Nephron (organoid): Measurements from ENCODE around the gene USP46.

Experiments used
- H3K27ac Mint-ChIP-seq, 3 experiments: 2 replicates each; pipeline ENCODE4 v1.8.0; 2020; ENCODE audit warnings: mixed read lengths in 3 of 3, mild to moderate bottlenecking in 2 of 3, moderate library complexity in 1 of 3
- H3K27me3 Mint-ChIP-seq: 2 replicates; pipeline ENCODE4 v1.8.0; 2021; ENCODE audit warnings: low read depth, mild to moderate bottlenecking, moderate library complexity, mixed read lengths
- H3K36me3 Mint-ChIP-seq: 2 replicates; pipeline ENCODE4 v1.8.0; 2020; ENCODE audit warnings: low read depth, mixed read lengths
- H3K4me1 Mint-ChIP-seq: 2 replicates; pipeline ENCODE4 v1.8.0; 2020; ENCODE audit warnings: mixed read lengths
- H3K4me3 Mint-ChIP-seq, 3 experiments: 2 replicates each; pipeline ENCODE4 v1.8.0; 2020; ENCODE audit warnings: mild to moderate bottlenecking in 3 of 3, mixed read lengths in 3 of 3, moderate library complexity in 2 of 3
- H3K9me3 Mint-ChIP-seq: 2 replicates; pipeline ENCODE4 v1.8.0; 2020; ENCODE audit warnings: mixed read lengths
- TF ChIP-seq, protein P1 (sequence below), 3 experiments: fragments of 200-600 bp; sonication (generic); IDR thresholded peaks; one replicate each; pipeline ENCODE4 v1.5.0; 2021; ENCODE audit warnings: antibody characterized with exemption in 3 of 3; ENCODE audit not compliant: unreplicated experiment in 3 of 3

Gene USP46

GRCh38 chr4:52693492-52693891, 34.4 kb upstream of the USP46 start:
- no peak overlapping the region for H3K27ac Mint-ChIP-seq

DNA sequence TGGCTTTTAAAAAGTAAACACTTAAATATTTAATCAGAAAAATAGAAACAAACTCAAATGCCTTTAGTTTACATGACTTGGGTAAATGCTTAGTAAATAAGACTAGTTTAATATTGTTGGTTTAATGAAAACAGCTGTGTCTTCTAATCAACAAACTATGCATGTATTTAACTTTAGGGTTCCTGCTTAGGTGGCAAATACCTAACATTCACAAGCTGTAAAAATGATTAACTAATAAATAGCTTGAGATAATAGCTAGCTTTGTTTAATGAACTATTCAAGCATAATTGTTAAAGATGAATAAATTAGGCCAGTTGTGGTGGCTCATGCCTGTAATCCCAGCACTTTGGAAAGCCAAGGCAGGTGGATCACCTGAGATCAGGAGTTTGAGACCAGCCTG, 30.0 kb upstream of the USP46 start:
- Mint-ChIP-seq H3K4me3 (no peak overlapping the region), H3K4me1 (peaks cover 4% of the 10 kb centered on the region), H3K36me3 (peaks cover 10% of the 10 kb centered on the region), H3K9me3 (peaks cover 19% of the 10 kb centered on the region), H3K27ac (no peak overlapping the region), H3K27me3 (no peaks in the 10 kb centered on the region)
- TF ChIP-seq, protein P1, sequence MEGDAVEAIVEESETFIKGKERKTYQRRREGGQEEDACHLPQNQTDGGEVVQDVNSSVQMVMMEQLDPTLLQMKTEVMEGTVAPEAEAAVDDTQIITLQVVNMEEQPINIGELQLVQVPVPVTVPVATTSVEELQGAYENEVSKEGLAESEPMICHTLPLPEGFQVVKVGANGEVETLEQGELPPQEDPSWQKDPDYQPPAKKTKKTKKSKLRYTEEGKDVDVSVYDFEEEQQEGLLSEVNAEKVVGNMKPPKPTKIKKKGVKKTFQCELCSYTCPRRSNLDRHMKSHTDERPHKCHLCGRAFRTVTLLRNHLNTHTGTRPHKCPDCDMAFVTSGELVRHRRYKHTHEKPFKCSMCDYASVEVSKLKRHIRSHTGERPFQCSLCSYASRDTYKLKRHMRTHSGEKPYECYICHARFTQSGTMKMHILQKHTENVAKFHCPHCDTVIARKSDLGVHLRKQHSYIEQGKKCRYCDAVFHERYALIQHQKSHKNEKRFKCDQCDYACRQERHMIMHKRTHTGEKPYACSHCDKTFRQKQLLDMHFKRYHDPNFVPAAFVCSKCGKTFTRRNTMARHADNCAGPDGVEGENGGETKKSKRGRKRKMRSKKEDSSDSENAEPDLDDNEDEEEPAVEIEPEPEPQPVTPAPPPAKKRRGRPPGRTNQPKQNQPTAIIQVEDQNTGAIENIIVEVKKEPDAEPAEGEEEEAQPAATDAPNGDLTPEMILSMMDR (IDR thresholded peaks at IDR 0.05; ENCODE audit: unreplicated experiment in 3 of 3), result no peak

More at GRCh38 chr4:52693492-52693891, 34.4 kb upstream of the USP46 start:
- Mint-ChIP-seq H3K9me3 (peaks cover 30% of the 10 kb centered on the region), H3K27me3 (no peaks in the 10 kb centered on the region), H3K36me3 (peaks cover 10% of the 10 kb centered on the region), H3K4me1 (peaks cover 9% of the 10 kb centered on the region), H3K4me3 (no peak overlapping the region)
- TF ChIP-seq, protein P1 (IDR thresholded peaks at IDR 0.05; ENCODE audit: unreplicated experiment in 3 of 3), result no peak

DNA sequence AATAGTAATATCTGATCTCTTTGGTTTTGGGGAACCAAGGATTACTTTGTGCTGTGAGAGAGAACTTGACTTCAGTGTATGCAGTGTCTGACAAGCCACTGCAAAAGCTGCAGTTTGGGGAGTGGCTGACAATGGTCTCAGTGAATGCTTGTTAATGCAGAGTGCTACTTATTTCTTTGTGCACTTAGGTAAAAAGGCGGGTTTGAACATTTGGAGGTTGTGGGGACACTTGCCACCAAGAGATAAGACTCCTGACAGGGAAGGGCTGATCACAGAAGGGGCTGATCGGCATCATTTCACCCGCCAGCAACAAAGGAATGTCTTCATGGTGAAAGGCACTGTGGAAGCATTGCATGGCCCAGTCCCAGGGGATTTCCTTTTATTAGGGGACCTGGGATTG, 28.6 kb upstream of the USP46 start:
- Mint-ChIP-seq H3K9me3 (peaks cover 6% of the 10 kb centered on the region), H3K27ac (no peak overlapping the region), H3K4me3 (no peak overlapping the region), H3K4me1 (peaks cover 4% of the 10 kb centered on the region), H3K36me3 (no peaks in the 10 kb centered on the region), H3K27me3 (no peaks in the 10 kb centered on the region)
- TF ChIP-seq, protein P1 (IDR thresholded peaks at IDR 0.05; ENCODE audit: unreplicated experiment in 3 of 3), result no peak

DNA sequence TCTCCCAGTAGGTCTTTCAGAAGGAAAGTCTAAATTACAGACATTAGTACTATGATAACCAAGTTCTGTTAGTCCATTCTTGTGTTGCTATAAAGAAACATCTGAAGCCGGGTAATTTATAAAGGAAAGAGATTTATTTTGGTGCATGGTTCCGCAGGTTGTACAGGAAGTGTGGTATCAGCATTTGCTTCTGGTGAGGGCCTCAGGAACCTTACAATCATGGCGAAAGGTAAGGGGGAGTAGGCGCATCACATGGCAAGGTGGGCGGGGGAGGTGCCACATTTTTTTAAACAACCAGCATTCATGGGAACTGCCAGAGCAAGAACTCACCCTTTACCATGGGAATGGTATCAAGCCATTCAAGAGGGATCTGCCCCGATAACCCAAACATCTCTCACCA, 26.2 kb upstream of the USP46 start:
- TF ChIP-seq, protein P1 (IDR thresholded peaks at IDR 0.05; ENCODE audit: unreplicated experiment in 3 of 3), result no peak
- Mint-ChIP-seq H3K9me3 (peaks cover 2% of the 10 kb centered on the region), H3K36me3 (no peaks in the 10 kb centered on the region), H3K27ac (no peak overlapping the region), H3K4me1 (no peaks in the 10 kb centered on the region), H3K27me3 (no peaks in the 10 kb centered on the region), H3K4me3 (no peak overlapping the region)

DNA sequence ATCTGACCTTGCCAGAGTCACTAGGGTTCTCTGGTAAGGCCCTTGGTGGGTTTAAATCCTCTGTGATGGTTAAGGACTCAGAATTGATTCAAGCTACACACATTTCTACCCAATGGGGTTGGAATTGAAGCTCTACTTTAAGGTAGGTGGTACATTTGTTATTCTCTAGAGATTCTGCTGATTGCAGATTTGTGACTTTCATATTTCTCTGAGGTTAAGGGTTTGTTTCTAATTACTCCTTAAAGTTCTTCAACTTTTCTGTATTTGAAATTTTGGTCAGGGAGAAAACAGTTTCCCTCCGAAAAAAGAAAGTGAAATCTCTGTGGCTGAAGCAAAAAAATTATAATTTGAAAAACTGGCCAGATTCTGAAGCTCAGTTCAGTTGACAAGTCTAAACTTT, 25.8 kb upstream of the USP46 start:
- no peak overlapping the region for H3K4me3 Mint-ChIP-seq
- no peaks in the 10 kb centered on the region for H3K36me3 Mint-ChIP-seq
- peaks cover 2% of the 10 kb centered on the region for H3K9me3 Mint-ChIP-seq
- no peaks in the 10 kb centered on the region for H3K27me3 Mint-ChIP-seq
- no peaks in the 10 kb centered on the region for H3K4me1 Mint-ChIP-seq
- H3K27ac Mint-ChIP-seq, result no peak overlapping the region
- TF ChIP-seq, protein P1 (IDR thresholded peaks at IDR 0.05; ENCODE audit: unreplicated experiment in 3 of 3), result no peak

- Mint-ChIP-seq H3K4me3 (no peak overlapping the region), H3K4me1 (peaks cover 7% of the 10 kb centered on the region)
Observed at GRCh38 chr4:52680381-52680780, 21.3 kb upstream of the USP46 start.

More at GRCh38 chr4:52680381-52680780, 21.3 kb upstream of the USP46 start:
- Mint-ChIP-seq H3K36me3 (no peaks in the 10 kb centered on the region), H3K9me3 (peaks cover 2% of the 10 kb centered on the region), H3K27me3 (no peaks in the 10 kb centered on the region), H3K27ac (no peak overlapping the region)
- TF ChIP-seq, protein P1 (IDR thresholded peaks at IDR 0.05; ENCODE audit: unreplicated experiment in 3 of 3), result no peak
